ENCODE results near the gene IGFBP1.

- TF ChIP-seq, protein P1, sequence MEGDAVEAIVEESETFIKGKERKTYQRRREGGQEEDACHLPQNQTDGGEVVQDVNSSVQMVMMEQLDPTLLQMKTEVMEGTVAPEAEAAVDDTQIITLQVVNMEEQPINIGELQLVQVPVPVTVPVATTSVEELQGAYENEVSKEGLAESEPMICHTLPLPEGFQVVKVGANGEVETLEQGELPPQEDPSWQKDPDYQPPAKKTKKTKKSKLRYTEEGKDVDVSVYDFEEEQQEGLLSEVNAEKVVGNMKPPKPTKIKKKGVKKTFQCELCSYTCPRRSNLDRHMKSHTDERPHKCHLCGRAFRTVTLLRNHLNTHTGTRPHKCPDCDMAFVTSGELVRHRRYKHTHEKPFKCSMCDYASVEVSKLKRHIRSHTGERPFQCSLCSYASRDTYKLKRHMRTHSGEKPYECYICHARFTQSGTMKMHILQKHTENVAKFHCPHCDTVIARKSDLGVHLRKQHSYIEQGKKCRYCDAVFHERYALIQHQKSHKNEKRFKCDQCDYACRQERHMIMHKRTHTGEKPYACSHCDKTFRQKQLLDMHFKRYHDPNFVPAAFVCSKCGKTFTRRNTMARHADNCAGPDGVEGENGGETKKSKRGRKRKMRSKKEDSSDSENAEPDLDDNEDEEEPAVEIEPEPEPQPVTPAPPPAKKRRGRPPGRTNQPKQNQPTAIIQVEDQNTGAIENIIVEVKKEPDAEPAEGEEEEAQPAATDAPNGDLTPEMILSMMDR (IDR thresholded peaks at IDR 0.05) = no peak
- TF ChIP-seq GABPA (IDR thresholded peaks at IDR 0.05; ENCODE audit: low read depth) (no peak), ELF1 (IDR thresholded peaks at IDR 0.05) (no peak), YY1 (IDR thresholded peaks at IDR 0.05; ENCODE audit: low read depth) (no peak), CHD2 (IDR thresholded peaks at IDR 0.05; ENCODE audit: low read length, partially characterized antibody) (no peak), MAX (IDR thresholded peaks at IDR 0.05; ENCODE audit: low read depth) (no peak), JUND (IDR thresholded peaks at IDR 0.05) (no peak), EP300 (IDR thresholded peaks at IDR 0.05; ENCODE audit: borderline replicate concordance in 1 of 2, low read depth in 1 of 2, low read length in 1 of 2) (no peak), MXI1 (IDR thresholded peaks at IDR 0.05; ENCODE audit: low read depth, low read length) (no peak)
- TF ChIP-seq, protein P2, sequence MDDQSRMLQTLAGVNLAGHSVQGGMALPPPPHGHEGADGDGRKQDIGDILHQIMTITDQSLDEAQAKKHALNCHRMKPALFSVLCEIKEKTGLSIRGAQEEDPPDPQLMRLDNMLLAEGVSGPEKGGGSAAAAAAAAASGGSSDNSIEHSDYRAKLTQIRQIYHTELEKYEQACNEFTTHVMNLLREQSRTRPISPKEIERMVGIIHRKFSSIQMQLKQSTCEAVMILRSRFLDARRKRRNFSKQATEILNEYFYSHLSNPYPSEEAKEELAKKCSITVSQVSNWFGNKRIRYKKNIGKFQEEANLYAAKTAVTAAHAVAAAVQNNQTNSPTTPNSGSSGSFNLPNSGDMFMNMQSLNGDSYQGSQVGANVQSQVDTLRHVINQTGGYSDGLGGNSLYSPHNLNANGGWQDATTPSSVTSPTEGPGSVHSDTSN (IDR thresholded peaks at IDR 0.05) = no peak
- TF ChIP-seq, protein P3, sequence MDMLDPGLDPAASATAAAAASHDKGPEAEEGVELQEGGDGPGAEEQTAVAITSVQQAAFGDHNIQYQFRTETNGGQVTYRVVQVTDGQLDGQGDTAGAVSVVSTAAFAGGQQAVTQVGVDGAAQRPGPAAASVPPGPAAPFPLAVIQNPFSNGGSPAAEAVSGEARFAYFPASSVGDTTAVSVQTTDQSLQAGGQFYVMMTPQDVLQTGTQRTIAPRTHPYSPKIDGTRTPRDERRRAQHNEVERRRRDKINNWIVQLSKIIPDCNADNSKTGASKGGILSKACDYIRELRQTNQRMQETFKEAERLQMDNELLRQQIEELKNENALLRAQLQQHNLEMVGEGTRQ (IDR thresholded peaks at IDR 0.05; ENCODE audit: borderline replicate concordance, low read depth, low read length) = no peak
These were observed 51.3 kb downstream of the IGFBP1 start for GRCh38 chr7:45939574-45939973.
